GM12892 (cell line): ENCODE data around the gene ASGR1.
"Not testable (repeated sequence)": the region's sequence is repeated elsewhere in the genome, so short reads cannot be mapped to it uniquely, and the experiment has no call there.

Experiments
- DNase-seq: peaks from one replicate; pipeline ENCODE4 v3.0.0; 2011; ENCODE audit not compliant: insufficient read length
- FAIRE-seq: peaks from 2 replicates; lab custom pipeline; 2011; peaks lifted over from hg19 to GRCh38; lab: Jason Lieb, UNC
- POLR2A ChIP-seq: IDR thresholded peaks from 2 replicates; pipeline ENCODE4 v1.6.1; 2011; ENCODE audit warnings: low read depth, low read length, control low read depth
- POLR2AphosphoS5 ChIP-seq: IDR thresholded peaks from 2 replicates; pipeline ENCODE4 v1.6.1; 2011; ENCODE audit warnings: low read depth, low read length, control low read depth
- TAF1 ChIP-seq: IDR thresholded peaks from 2 replicates; pipeline ENCODE4 v1.6.1; 2011; ENCODE audit warnings: low read depth, mild to moderate bottlenecking, control low read depth, low read length, borderline replicate concordance

The ASGR1 gene

DNA sequence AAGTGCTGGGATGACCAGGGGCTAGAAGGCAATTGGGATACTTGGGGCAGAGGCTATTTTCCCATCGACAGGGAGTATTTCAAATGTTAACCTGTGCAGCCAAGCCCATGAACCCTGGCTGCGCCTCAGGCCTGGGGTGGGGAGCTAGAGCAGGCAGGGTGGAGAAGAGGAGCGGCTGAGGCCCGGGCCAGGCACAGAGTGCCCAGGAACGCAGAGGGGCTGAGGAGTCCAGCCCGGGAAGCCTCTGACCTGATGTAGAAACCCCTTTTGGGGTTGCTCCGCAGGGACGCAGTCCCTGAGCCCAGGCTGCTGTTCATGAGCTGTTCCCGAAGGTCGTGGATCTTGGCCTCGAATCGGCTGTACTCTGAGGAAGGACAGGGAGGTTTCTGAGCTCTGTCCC is 16.8 kb upstream of the ASGR1 start:
- no peak for FAIRE-seq
- TF ChIP-seq TAF1 (no peak), POLR2A (no peak), POLR2AphosphoS5 (no peak)

DNA sequence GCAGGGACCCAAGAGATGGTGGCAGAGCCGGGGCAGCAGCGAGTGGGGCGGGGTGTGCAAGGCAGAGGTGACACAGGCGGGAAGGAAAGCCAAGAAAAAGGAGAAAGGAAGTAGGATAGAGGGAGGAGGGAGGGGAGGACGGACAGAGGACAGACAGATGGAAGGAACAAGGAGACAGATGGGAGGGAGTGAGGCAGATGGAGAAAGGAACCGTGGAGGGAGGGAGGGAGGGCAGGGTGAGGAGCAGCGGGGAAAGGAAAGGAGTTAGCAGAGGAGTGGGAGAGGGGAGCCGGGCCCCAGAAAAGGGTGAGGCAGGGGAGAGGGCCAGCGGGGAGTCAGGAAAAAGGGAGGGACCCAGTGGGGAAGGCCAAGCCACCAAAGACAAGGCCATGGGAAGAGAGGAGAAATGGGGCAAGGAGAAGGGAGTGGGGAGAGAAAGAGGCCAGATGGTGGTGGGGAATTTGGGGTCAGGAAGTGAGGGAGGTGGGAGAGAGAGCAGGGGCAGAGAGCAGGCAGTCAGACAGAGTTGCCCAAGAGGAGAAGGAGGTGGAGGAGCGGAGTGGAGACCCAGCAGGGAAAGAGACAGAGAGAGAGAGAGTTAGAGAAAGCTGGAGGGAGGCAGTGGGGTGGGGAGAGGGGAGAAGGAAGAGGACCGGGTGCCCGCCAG is 13.2 kb upstream of the ASGR1 start:
- FAIRE-seq (no peak), DNase-seq (no peak)
- TF ChIP-seq POLR2AphosphoS5 (no peak), TAF1 (no peak), POLR2A (no peak)

More for the DNA sequence above, 16.8 kb upstream of the ASGR1 start:
- DNase-seq = no peak

DNA sequence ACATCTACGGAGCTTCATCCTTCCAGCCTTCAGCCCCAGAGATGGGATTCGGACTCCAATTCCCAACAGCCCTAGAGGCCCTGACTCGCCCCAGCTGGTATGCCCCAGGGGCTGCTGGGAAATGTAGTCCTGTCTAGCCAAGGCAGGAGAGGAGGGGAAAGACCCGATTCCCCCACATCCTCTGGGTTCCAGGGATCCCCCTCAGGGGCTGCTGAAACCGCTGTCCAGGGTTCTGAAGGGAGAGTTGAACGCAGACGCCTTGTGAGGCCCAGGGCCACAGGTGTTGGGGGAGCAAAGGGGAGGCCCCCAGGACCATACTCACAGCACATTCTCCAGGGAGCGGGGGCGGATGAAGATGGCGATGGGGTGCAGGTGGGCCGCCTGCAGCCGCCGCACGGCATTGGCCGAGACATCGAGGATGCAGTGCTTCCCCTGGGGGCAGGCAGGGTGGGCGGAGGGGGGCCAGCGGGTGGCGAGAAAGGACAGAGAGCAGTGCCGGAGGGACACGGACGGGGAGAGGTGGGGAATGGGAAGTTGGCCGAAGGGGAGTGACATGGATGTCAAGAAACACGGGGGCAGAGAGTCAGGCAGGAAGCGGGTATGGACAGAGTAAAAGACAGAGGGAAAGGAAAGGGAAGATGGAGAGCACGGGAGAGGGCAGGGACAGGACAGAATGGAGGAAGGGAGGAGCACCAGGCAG is 12.6 kb upstream of the ASGR1 start:
- TF ChIP-seq POLR2A = no peak
- no peak for TF ChIP-seq POLR2AphosphoS5
- no peak for TF ChIP-seq TAF1
- FAIRE-seq = peak; percentile 17
- DNase-seq = peak; percentile 71

DNA sequence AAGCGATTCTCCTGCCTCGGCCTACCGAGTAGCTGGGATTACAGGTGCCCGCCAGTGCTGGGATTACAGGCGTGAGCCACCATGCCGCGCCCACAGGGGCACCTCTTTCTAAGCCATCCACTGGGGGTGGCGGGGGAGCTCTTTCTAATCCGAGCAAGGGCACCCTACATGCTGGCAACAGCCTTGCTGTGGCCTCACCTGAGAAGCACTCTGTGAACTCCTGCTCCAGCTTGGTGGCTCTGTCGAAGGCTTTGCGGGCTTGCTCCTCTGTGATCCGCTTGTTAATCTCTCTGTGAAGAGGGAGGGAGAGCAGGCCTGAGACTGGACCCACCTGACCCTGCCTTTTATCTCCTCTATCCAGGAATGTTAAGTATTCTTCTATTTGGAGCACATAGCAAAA is 11.9 kb upstream of the ASGR1 start:
- no peak for FAIRE-seq
- peak; percentile 17 for DNase-seq
- TF ChIP-seq POLR2A = no peak
- no peak for TF ChIP-seq POLR2AphosphoS5
- no peak for TF ChIP-seq TAF1

DNA sequence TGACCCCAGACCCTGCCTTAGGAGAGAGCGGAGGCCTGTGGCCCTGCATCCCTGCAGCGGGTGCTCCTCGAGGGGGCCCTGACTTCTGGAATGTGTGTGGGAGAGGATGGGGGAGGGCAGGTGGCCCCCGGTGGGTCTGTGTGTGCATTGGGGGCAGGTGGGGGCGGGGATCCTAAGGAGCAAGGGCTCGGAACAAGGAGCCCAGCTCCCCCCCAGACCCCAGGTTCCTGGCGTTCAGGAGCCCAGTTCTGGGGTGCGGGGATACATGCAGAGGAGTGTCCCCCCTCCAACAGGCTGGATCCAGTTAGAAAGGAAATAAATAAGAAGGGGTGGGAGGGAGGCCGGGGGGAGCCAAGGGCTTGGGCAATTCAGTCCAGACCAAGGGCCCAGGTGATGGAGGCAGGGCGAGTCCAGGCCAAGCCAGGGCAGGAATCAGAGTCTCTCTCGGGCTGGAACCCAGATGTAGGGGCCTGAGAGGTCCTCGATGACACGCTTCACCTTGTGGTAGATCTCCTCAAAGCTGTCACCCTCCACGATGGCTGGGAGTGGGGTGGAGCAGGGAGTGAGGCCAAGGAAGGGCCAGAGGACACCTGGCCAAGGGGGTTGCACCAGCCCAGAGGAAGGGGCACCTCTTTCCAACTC is 11.2 kb upstream of the ASGR1 start:
- FAIRE-seq (no peak), DNase-seq (peak; percentile 13)
- no peak for TF ChIP-seq TAF1

DNA sequence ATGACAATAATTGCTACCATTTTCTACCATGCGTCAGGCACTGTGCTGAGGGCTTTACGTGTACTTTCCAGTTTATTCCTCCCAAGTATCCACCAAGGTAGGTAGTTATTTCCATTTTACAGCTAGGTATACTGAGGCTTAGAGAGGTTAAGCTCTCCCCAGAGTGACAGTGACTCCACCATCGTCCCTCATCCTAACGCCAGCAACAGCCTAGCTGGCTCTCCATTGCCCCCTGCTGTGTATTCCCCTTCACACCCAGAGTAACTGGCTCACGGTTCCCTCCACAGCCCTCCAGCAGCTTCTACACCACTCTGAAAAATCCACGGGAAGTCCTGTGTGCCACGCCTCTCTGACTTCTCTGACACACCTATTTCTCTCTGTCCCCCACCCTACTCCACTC is 7.1 kb upstream of the ASGR1 start:
- TF ChIP-seq TAF1 = no peak
- no peak for TF ChIP-seq POLR2AphosphoS5
- no peak for TF ChIP-seq POLR2A
- DNase-seq (peak; percentile 31), FAIRE-seq (no peak)

DNA sequence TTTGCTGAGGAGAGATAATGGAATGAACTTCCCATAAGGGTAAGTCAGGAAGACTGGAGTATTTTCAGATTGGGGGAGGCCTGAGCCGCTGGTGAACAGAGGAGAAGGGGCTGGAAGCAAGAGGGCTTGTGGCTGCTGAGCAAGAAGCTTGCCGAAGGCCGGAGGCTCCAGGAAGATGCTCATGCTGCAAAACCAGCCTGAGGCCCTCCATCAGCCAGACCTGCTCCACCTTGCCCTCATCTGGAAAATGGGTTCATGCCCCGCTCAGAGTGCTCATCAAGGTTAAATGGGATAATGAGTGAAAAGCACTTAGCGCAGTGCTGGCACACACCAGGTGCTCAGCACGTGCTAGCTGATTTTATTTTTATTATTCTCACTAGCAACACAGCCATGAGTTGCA is 5.5 kb upstream of the ASGR1 start:
- no peak for DNase-seq
- no peak for FAIRE-seq
- no peak for TF ChIP-seq TAF1
- TF ChIP-seq POLR2A = no peak

DNA sequence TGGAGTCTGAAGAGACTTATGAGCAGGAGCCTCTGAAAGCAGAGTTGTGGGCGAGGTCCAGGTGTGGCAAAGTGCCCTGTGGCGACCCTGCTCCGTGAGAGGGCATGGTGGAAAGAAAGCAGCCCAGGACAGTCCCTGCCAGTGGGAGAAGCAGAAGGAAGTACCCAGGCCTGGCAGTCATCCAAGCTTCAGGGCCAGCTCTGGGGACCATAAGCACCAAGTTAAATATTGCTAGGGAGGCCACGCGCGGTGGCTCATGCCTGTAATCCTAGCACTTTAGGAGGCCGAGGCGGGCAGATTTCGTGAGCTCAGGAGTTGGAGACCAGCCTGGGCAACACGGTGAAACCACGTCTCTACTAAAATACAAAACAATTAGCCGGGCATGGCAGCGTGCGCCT is 4.9 kb upstream of the ASGR1 start:
- DNase-seq (no peak), FAIRE-seq (no peak)
- TF ChIP-seq POLR2A = no peak
- no peak for TF ChIP-seq TAF1
- no peak for TF ChIP-seq POLR2AphosphoS5

DNA sequence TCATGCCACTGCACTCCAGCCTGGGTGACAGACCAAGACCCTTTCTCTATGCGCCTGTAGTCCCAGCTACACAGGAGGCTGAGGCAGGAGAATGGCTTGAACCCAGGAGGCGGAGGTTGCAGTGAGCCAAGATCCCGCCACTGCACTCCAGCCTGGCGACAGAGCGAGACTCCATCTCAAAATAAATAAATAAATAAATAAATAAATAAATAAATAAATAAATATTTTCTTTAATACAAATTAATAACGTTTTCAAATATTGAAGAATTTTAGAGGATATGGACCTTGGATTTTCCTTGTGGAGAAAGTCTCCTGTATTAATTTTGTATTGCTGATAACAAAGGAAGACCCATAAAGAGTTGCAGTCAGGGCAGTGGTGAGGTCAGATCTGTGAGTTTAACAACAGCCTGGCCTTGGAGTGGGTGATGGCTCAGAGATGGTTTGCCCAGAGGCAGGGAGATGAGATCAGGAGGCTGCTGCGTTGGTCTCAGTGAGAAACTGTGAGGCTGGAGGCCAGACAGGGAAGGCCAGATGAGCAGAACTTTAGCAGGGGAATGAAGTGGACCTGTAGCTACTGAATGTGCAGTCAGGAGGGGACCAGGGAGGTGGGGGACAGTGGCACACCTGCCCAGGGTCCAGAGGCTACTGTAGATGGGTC is 4.4 kb upstream of the ASGR1 start:
- DNase-seq (no peak), FAIRE-seq (no peak)
- TF ChIP-seq TAF1 = no peak
- no peak for TF ChIP-seq POLR2AphosphoS5
- no peak for TF ChIP-seq POLR2A

DNA sequence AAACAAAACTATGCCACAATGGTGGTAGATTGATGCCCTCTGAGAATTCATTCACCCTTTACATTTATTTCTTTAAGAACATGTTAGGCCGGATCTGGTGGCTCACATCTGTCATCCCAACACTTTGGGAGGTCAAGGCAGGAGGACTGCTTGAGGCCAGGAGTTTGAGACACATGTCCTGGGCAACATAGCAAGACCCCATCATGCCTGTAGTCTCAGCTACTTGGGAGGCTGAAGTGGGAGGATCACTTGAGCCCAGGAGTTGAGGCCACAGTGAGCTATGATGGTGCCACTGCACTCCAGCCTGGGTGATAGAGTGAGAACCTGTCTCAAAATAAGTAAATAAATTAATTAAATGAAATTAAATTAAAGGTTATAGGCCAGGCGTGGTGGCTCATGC is 2.9 kb upstream of the ASGR1 start:
- not testable (repeated sequence) for FAIRE-seq, DNase-seq

DNA sequence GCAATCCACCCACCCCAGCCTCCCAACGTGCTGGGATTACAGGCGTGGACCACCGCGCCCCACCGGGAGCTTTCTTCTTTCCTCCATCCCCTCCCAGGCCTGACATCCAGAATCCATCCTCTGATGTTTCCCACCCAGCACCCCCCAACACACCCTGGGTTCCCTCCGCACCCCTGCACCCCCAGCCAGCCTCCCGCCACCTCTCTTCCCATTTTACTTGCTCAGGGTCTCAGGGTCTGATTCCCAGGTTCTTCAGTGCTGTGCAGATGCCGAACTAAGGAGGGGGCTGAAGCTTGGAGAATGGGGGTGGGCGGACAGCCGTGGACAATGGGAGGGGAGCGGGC is 225 bp downstream of the ASGR1 start:
- TF ChIP-seq TAF1 (no peak), POLR2A (no peak), POLR2AphosphoS5 (no peak)
- FAIRE-seq (no peak), DNase-seq (no peak)

DNA sequence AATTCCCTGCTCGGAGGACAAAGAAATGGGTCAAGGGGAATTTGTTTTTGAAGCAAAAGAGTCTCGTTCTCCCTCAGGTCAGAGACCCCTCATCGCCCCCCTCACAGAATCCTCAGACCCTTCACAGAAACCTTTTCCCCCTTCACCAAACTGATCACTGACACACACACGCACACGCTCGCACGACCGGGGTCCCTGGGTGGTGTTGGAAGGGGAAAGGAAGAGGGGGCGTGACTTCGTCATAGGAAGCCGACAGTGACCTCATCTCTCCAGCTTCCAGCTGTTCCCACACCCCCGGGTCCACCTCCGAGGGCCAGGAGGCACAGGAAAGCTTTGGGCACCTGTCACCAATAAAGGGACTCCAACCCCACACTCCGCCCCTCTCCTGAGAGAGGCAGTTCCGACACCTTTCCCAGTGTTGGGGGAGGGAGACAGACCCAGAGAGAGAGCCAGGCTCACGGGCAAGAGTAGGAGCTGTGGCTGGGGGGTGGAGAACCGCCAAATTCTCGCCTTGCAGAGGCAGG is 1.2 kb downstream of the ASGR1 start:
- DNase-seq (no peak), FAIRE-seq (no peak)
- TF ChIP-seq POLR2A (no peak), TAF1 (no peak), POLR2AphosphoS5 (no peak)
